H1 (cell line): ENCODE measurements around the gene PCDHA1. TPM values are rescaled to one million over a fixed set of nuclear protein-coding genes. Genes with fewer than 3 reads are reported as not detected.

ENCODE experiments used
- CTCF ChIA-PET: fragments of 300-600 bp; sonication (Branson Sonifier 250); formaldehyde crosslinking; loops from one replicate; lab custom pipeline; 2021; ENCODE audit not compliant: partially characterized antibody; lab: Charles Lee
- POLR2A ChIA-PET: fragments of 300-600 bp; sonication (Branson Sonifier 250); formaldehyde crosslinking; loops from one replicate; lab custom pipeline; 2021; ENCODE audit warnings: inconsistent platforms; ENCODE audit not compliant: partially characterized antibody; lab: Charles Lee
- DNase-seq, 2 experiments: peaks; one replicate each; pipeline versions ENCODE4 v3.0.0 to v3.0.0-alpha.2; 2010 to 2022; ENCODE audit warnings: low spot score in 2 of 2, low read depth in 1 of 2, mixed read lengths in 1 of 2
- FAIRE-seq: peaks from 2 replicates; lab custom pipeline; 2011; peaks lifted over from hg19 to GRCh38; lab: Jason Lieb, UNC
- H2AFZ ChIP-seq: 2 replicates; pipeline ENCODE4 v1.8.1; 2012; ENCODE audit warnings: low read length, inconsistent platforms
- H2AK5ac ChIP-seq: 2 replicates; pipeline ENCODE4 v1.6.1; 2013; ENCODE audit warnings: low read depth, low read length
- H2BK120ac ChIP-seq: replicated peaks from 2 replicates; pipeline ENCODE3; 2013; ENCODE audit warnings: low read depth, low read length, inconsistent platforms
- H2BK12ac ChIP-seq: 2 replicates; pipeline ENCODE4 v1.6.1; 2013; ENCODE audit warnings: low read depth, low read length
- H2BK15ac ChIP-seq: 2 replicates; pipeline ENCODE4 v1.6.1; 2013; ENCODE audit warnings: low read length
- H2BK20ac ChIP-seq: 2 replicates; pipeline ENCODE4 v1.6.1; 2013; ENCODE audit warnings: low read length
- H2BK5ac ChIP-seq: 2 replicates; pipeline ENCODE4 v1.6.1; 2013; ENCODE audit warnings: low read depth, low read length
- H3K14ac ChIP-seq: 2 replicates; pipeline ENCODE4 v1.6.1; 2013; ENCODE audit warnings: inconsistent platforms; ENCODE audit not compliant: insufficient read length
- H3K18ac ChIP-seq: 2 replicates; pipeline ENCODE4 v1.6.1; 2013; ENCODE audit warnings: low read length; ENCODE audit errors: extremely low read depth
- H3K23ac ChIP-seq: 2 replicates; pipeline ENCODE4 v1.6.1; 2013; ENCODE audit warnings: inconsistent platforms; ENCODE audit not compliant: insufficient read length
- H3K23me2 ChIP-seq: 2 replicates; pipeline ENCODE4 v1.6.1; 2013; ENCODE audit warnings: low read depth, low read length
- H3K27ac ChIP-seq: 2 replicates; pipeline ENCODE4 v1.6.1; 2011; ENCODE audit warnings: low read depth, low read length, inconsistent platforms
- H3K27me3 ChIP-seq, 4 experiments: replicated peaks in 1 of 4; 1 replicate in 1 of 4; 2 replicates in 3 of 4; pipeline versions ENCODE4 v1.6.1 to v1.8.1; 2011 to 2013; ENCODE audit warnings: low read length in 3 of 4, mild to moderate bottlenecking in 3 of 4, inconsistent platforms in 2 of 4, mixed read lengths in 2 of 4, moderate library complexity in 1 of 4; ENCODE audit not compliant: control insufficient read depth in 3 of 4, insufficient read depth in 3 of 4; ENCODE audit errors: extremely low read depth in 1 of 4
- H3K36me3 ChIP-seq, 4 experiments: 2 replicates each; pipeline versions ENCODE4 v1.6.1 to v1.8.1; 2011 to 2013; ENCODE audit warnings: mild to moderate bottlenecking in 4 of 4, low read length in 3 of 4, moderate library complexity in 2 of 4, control low read depth in 1 of 4, inconsistent platforms in 1 of 4; ENCODE audit not compliant: insufficient read depth in 4 of 4, control insufficient read depth in 2 of 4
- H3K4ac ChIP-seq: replicated peaks from 2 replicates; pipeline ENCODE3; 2013; ENCODE audit warnings: low read length, low read depth, mixed read lengths, inconsistent platforms; ENCODE audit not compliant: insufficient read length
- H3K4me1 ChIP-seq, 4 experiments: replicated peaks in 1 of 4; 1 replicate in 1 of 4; 2 replicates in 3 of 4; pipeline versions ENCODE4 v1.6.1 to v1.8.1; 2011 to 2013; ENCODE audit warnings: low read length in 3 of 4, inconsistent platforms in 2 of 4, mixed read lengths in 1 of 4; ENCODE audit not compliant: insufficient read depth in 4 of 4, control insufficient read depth in 3 of 4
- H3K4me2 ChIP-seq, 2 experiments: 2 replicates each; pipeline versions ENCODE4 v1.6.1 to v1.8.1; 2011 to 2013; ENCODE audit warnings: low read depth in 2 of 2, low read length in 2 of 2, control low read depth in 1 of 2, inconsistent platforms in 1 of 2, mild to moderate bottlenecking in 1 of 2; ENCODE audit not compliant: insufficient read depth in 1 of 2
- H3K4me3 ChIP-seq, 4 experiments: fragments of 200-600, 300-600 bp in 1 of 4; sonication (generic), shearing (Covaris generic), sonication (Bioruptor Twin) in 1 of 4; 2 replicates each; pipeline versions ENCODE4 v1.5.1 to v1.8.1; 2011 to 2016; ENCODE audit warnings: low read length in 4 of 4, low read depth in 3 of 4, control low read depth in 2 of 4, inconsistent platforms in 2 of 4, mild to moderate bottlenecking in 2 of 4, mixed read lengths in 1 of 4, moderate library complexity in 1 of 4; ENCODE audit not compliant: insufficient read depth in 2 of 4; ENCODE audit errors: extremely low read depth in 1 of 4
- H3K56ac ChIP-seq: replicated peaks from 2 replicates; pipeline ENCODE3; 2013; ENCODE audit warnings: low read depth, mild to moderate bottlenecking, mixed read lengths, low read length, inconsistent platforms; ENCODE audit not compliant: insufficient read length
- H3K79me1 ChIP-seq: 2 replicates; pipeline ENCODE4 v1.6.1; 2013; ENCODE audit warnings: low read depth, low read length, control low read depth
- H3K79me2 ChIP-seq, 2 experiments: 2 replicates each; pipeline versions ENCODE4 v1.6.1 to v1.8.1; 2012 to 2013; ENCODE audit warnings: low read length in 2 of 2, mild to moderate bottlenecking in 2 of 2, inconsistent platforms in 1 of 2; ENCODE audit not compliant: insufficient read depth in 2 of 2, control insufficient read depth in 1 of 2
- H3K9ac ChIP-seq, 4 experiments: replicated peaks in 1 of 4; 1 replicate in 1 of 4; 2 replicates in 3 of 4; pipeline versions ENCODE4 v1.6.1 to v1.8.1; 2011 to 2013; ENCODE audit warnings: low read depth in 3 of 4, low read length in 3 of 4, control low read depth in 2 of 4, mild to moderate bottlenecking in 2 of 4, moderate library complexity in 2 of 4, inconsistent platforms in 1 of 4; ENCODE audit errors: extremely low read depth in 1 of 4
- H3K9me3 ChIP-seq, 2 experiments: 2 replicates each; pipeline versions ENCODE4 v1.6.1 to v1.8.1; 2012 to 2013; ENCODE audit warnings: mild to moderate bottlenecking in 2 of 2, moderate library complexity in 2 of 2, control low read depth in 1 of 2, inconsistent platforms in 1 of 2, low read depth in 1 of 2, low read length in 1 of 2, mixed read lengths in 1 of 2; ENCODE audit not compliant: insufficient read depth in 2 of 2
- H4K20me1 ChIP-seq, 2 experiments: replicated peaks in 1 of 2; 2 replicates each; pipeline versions ENCODE3 to v1.8.1; 2011 to 2013; ENCODE audit warnings: inconsistent platforms in 2 of 2, low read length in 2 of 2, mild to moderate bottlenecking in 1 of 2; ENCODE audit not compliant: insufficient read depth in 2 of 2, control insufficient read depth in 1 of 2
- H4K5ac ChIP-seq: 2 replicates; pipeline ENCODE4 v1.6.1; 2013; ENCODE audit warnings: low read length, low read depth, mixed read lengths, inconsistent platforms; ENCODE audit not compliant: insufficient read length
- H4K8ac ChIP-seq: 2 replicates; pipeline ENCODE4 v1.8.0; 2013; ENCODE audit warnings: mild to moderate bottlenecking, moderate library complexity, low read length, inconsistent platforms; ENCODE audit not compliant: insufficient read depth; ENCODE audit errors: extremely low read depth
- H4K91ac ChIP-seq: replicated peaks from 2 replicates; pipeline ENCODE3; 2013; ENCODE audit warnings: low read length, mixed read lengths, inconsistent platforms; ENCODE audit not compliant: insufficient read length
- ATF2 ChIP-seq: IDR thresholded peaks from 2 replicates; pipeline ENCODE4 v1.6.1; 2012; ENCODE audit warnings: low read length, inconsistent platforms
- BACH1 ChIP-seq: IDR thresholded peaks from 2 replicates; pipeline ENCODE4 v1.6.1; 2012; ENCODE audit warnings: low read length, improper control_type of control experiment
- CHD1 ChIP-seq: IDR thresholded peaks from 2 replicates; pipeline ENCODE4 v1.6.1; 2012; ENCODE audit warnings: low read depth, low read length, improper control_type of control experiment
- CREB1 ChIP-seq: IDR thresholded peaks from 2 replicates; pipeline ENCODE4 v1.6.1; 2012; ENCODE audit warnings: inconsistent platforms
- EGR1 ChIP-seq: IDR thresholded peaks from 2 replicates; pipeline ENCODE4 v1.6.1; 2011; ENCODE audit warnings: low read depth, low read length, borderline replicate concordance
- EZH2 ChIP-seq: fragments of 200-600 bp; sonication (generic); IDR thresholded peaks from 2 replicates; pipeline ENCODE4 v1.7.1; 2012; ENCODE audit warnings: low read depth, mild to moderate bottlenecking, moderate library complexity, low read length, inconsistent platforms; ENCODE audit not compliant: severe bottlenecking
- JUN ChIP-seq: IDR thresholded peaks from 2 replicates; pipeline ENCODE4 v1.6.1; 2011; ENCODE audit warnings: low read depth, mild to moderate bottlenecking, improper control_type of control experiment, low read length
- NRF1 ChIP-seq: IDR thresholded peaks from 2 replicates; pipeline ENCODE4 v1.6.1; 2011; ENCODE audit warnings: mild to moderate bottlenecking, low read depth, low read length, improper control_type of control experiment
- SIX5 ChIP-seq: IDR thresholded peaks from 2 replicates; pipeline ENCODE4 v1.6.1; 2011; ENCODE audit warnings: mild to moderate bottlenecking, low read depth, low read length
- SP1 ChIP-seq: IDR thresholded peaks from 2 replicates; pipeline ENCODE4 v1.6.1; 2011; ENCODE audit warnings: low read depth, low read length
- SP2 ChIP-seq: IDR thresholded peaks from 2 replicates; pipeline ENCODE4 v1.6.1; 2012; ENCODE audit warnings: mild to moderate bottlenecking, low read length, inconsistent platforms
- TBP ChIP-seq: IDR thresholded peaks from 2 replicates; pipeline ENCODE4 v1.6.1; 2011; ENCODE audit warnings: low read depth, low read length, improper control_type of control experiment
- WGBS, 2 experiments: shearing (Covaris generic) in 1 of 2; methylation state at CpG; one replicate each; pipeline versions ENCODE4 v1.1.6 to v1.1.7; 2013 to 2015; ENCODE audit warnings: low lambda C conversion rate in 2 of 2, mixed read lengths in 2 of 2, inconsistent platforms in 1 of 2, low coverage in 1 of 2, missing lambda C conversion rate in 1 of 2; ENCODE audit not compliant: insufficient replicate concordance in 2 of 2, insufficient coverage in 1 of 2, insufficient read length in 1 of 2; ENCODE audit errors: extremely low coverage in 1 of 2, missing lambda C conversion rate in 1 of 2; 5-methylcytosine and 5-hydroxymethylcytosine counted together
- polyA plus RNA-seq, 7 experiments: library from polyadenylated mRNA; depleted of rRNA in 3 of 7; stranded (reverse) in 5 of 7; unstranded in 2 of 7; fragments of >200 nt in 5 of 7; fragments of 200-250 nt in 2 of 7; gene quantifications; 1 replicate in 5 of 7; 2 replicates in 1 of 7; 4 replicates in 1 of 7; pipeline versions ENCODE4 v1.2.1 to v1.2.3, GENCODE V29; 2011 to 2013; ENCODE audit warnings: missing spikeins in 2 of 7, mixed read lengths in 2 of 7
- total RNA-seq: library from RNA; stranded (reverse); fragmentation: NEBNext Ultra II Directional; extraction: Animal tissue kit (Norgen Biotek cat#: 25700); gene quantifications from 2 replicates; pipeline ENCODE4 v1.2.1, GENCODE V29; 2021
- TF ChIP-seq, protein P1 (sequence below): IDR thresholded peaks from 2 replicates; pipeline ENCODE4 v1.6.1; 2012; ENCODE audit warnings: inconsistent platforms

PCDHA1 gene
- total and polyA plus RNA-seq, 2 of the 8 experiments (the other 6 are each of a cell fraction or from before 2014, with no cell fraction given), result 0.23 to 0.50 TPM

GRCh38 chr5:141003031-141003430 lies 217.1 kb downstream of the PCDHA1 start:
- no peaks in the 10 kb centered on the region for H4K20me1 ChIP-seq
- peak overlapping the region; percentile 100 for H2BK12ac ChIP-seq
- no peak overlapping the region for H3K23ac ChIP-seq
- H4K8ac ChIP-seq, result no peak overlapping the region
- H3K27me3 ChIP-seq, result no peaks in the 10 kb centered on the region
- no peaks in the 10 kb centered on the region for H3K79me2 ChIP-seq
- H3K4me2 ChIP-seq, result peak overlapping the region in 1 of 2 experiments; percentile 95; a peak in 1 of 4 replicates
- WGBS, 2 experiments, result 88% methylated on average over 3 of the region's 3 CpGs; no CpG with 5 or more reads in 1 of the 2 experiments
- H3K4me3 ChIP-seq, result peak overlapping the region in 1 of 4 experiments; percentile 65; a peak in 1 of 8 replicates
- H3K56ac ChIP-seq, result no peak overlapping the region
- no peaks in the 10 kb centered on the region for H3K36me3 ChIP-seq
- H2AFZ ChIP-seq, result no peak overlapping the region
- H2BK15ac ChIP-seq, result no peak overlapping the region
- H4K91ac ChIP-seq, result peak overlapping the region; percentile 54
- H3K4ac ChIP-seq, result no peak overlapping the region
- no peaks in the 10 kb centered on the region; a peak in 1 of 4 replicates for H3K9me3 ChIP-seq
- ChIA-PET CTCF (interaction anchor here (0.8 to 6.7 kb wide), 6 partner anchors 15 to 77 kb away, joined by 3 to 50 read pairs (median 6); partner anchors contain the start of gene PCDHAC1), POLR2A (interaction anchor here (1.0 to 8.3 kb wide), 9 partner anchors 9 to 76 kb away, joined by 6 to 155 read pairs (median 12); partner anchors contain the start of genes PCDHAC1 and PCDHAC2)
- H2BK5ac ChIP-seq, result peak overlapping the region; percentile 94; the same call in 1 of the 2 replicates
- H3K14ac ChIP-seq, result no peak overlapping the region
- peaks cover 11% of the 10 kb centered on the region; the same call in 1 of the 2 replicates for H3K23me2 ChIP-seq
- peak overlapping the region; percentile 51; the same call in 1 of the 2 replicates for H3K27ac ChIP-seq
- H3K79me1 ChIP-seq, result no peaks in the 10 kb centered on the region
- H3K9ac ChIP-seq, result no peak overlapping the region
- no peak for FAIRE-seq
- H2BK120ac ChIP-seq, result peak overlapping the region; percentile 34
- H2BK20ac ChIP-seq, result peak overlapping the region; percentile 13; the same call in 1 of the 2 replicates
- H3K18ac ChIP-seq, result peak overlapping the region; percentile 64; the same call in 1 of the 2 replicates
- H4K5ac ChIP-seq, result no peak overlapping the region
- H2AK5ac ChIP-seq, result peak overlapping the region; percentile 99; the same call in 1 of the 2 replicates
- H3K4me1 ChIP-seq, result peaks cover 8 to 39% (median 31%) of the 10 kb centered on the region in 4 experiments; a peak in 6 of 7 replicates
- no peak for DNase-seq
- TF ChIP-seq EZH2, result no peak
- no peak for TF ChIP-seq CREB1
- TF ChIP-seq SP1, result no peak
- TF ChIP-seq ATF2, result no peak
- TF ChIP-seq NRF1, result no peak
- TF ChIP-seq SP2, result no peak
- no peak for TF ChIP-seq CHD1
- no peak for TF ChIP-seq TBP
- TF ChIP-seq SIX5, result no peak
- TF ChIP-seq, protein P1, sequence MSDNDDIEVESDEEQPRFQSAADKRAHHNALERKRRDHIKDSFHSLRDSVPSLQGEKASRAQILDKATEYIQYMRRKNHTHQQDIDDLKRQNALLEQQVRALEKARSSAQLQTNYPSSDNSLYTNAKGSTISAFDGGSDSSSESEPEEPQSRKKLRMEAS, result no peak
- no peak for TF ChIP-seq JUN
- no peak for TF ChIP-seq EGR1
- TF ChIP-seq BACH1, result no peak
